ENCODE measurements around the gene OSBPL10.

The OSBPL10 gene

GRCh38 chr3:31770822-31771326, 210.2 kb downstream of the OSBPL10 start:
- no peak for DNase-seq (ENCODE audit: low spot score)

GRCh38 chr3:31768479-31769125, 212.5 kb downstream of the OSBPL10 start:
- DNase-seq (ENCODE audit: low spot score) = no peak

GRCh38 chr3:31767920-31768319, 213.1 kb downstream of the OSBPL10 start:
- no peak for DNase-seq (ENCODE audit: low spot score)

- no peak for DNase-seq (ENCODE audit: low spot score)
Measured at GRCh38 chr3:31766669-31767068, 214.4 kb downstream of the OSBPL10 start.

DNA sequence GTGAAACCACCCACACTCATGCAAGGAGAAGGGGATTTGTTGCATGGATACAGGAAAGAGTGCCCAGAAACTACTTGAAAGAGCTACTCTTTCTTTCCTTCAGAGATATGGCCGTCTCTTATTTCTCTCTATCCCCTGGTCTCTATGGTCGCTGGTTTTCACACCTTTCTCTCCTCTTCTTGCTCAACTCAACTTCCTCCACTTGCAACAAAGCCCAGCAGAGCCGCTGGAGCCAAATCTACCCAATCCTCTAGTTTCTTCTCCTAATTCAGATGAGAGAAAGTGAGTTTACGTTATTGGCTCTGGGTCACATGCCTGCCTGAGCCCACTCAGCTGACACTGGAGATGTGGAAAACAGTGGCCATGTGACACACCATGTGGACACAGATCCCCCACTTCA, 215.2 kb downstream of the OSBPL10 start:
- no peak for DNase-seq (ENCODE audit: low spot score)

- no peak for DNase-seq (ENCODE audit: low spot score)
Measured at GRCh38 chr3:31763731-31764130, 217.3 kb downstream of the OSBPL10 start.

- no peak for DNase-seq (ENCODE audit: low spot score)
Measured at GRCh38 chr3:31762888-31763351, 218.1 kb downstream of the OSBPL10 start.

DNA sequence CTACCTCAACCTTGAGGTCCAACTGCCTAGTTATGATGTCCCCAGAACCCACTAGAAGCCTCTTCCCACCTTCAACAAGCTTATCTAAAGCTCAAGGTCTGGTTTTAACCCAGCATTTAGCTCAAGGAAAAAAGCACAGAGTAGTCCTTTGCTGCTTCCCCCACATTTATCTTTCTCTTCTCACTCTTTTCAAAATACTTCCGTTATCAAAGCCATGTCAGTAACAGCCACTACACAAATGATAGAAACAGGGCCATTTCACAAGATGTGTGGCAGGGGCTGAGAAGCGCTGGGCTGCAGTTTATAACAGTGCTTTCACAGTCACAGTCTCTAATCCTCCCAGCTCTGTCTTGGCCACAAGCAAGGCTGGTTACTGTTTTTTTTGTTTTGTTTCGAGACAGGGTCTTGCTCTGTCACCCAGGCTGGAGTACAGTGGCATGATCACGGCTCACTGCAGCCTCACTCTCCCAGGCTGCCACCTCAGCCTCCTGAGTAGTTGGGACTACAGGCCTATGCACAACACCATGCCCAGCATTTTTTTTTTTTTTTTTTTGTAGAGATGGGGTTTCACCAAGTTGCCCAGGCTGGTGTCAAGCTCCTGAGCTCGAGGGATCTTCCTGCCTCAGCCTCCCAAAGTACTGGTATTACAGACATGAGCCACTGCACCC, 218.8 kb downstream of the OSBPL10 start:
- DNase-seq (ENCODE audit: low spot score) = no peak

GRCh38 chr3:31760654-31761053, 220.4 kb downstream of the OSBPL10 start:
- no peak for DNase-seq (ENCODE audit: low spot score)

- no peak for DNase-seq (ENCODE audit: low spot score)
Measured at GRCh38 chr3:31758322-31758965, 222.6 kb downstream of the OSBPL10 start.

DNA sequence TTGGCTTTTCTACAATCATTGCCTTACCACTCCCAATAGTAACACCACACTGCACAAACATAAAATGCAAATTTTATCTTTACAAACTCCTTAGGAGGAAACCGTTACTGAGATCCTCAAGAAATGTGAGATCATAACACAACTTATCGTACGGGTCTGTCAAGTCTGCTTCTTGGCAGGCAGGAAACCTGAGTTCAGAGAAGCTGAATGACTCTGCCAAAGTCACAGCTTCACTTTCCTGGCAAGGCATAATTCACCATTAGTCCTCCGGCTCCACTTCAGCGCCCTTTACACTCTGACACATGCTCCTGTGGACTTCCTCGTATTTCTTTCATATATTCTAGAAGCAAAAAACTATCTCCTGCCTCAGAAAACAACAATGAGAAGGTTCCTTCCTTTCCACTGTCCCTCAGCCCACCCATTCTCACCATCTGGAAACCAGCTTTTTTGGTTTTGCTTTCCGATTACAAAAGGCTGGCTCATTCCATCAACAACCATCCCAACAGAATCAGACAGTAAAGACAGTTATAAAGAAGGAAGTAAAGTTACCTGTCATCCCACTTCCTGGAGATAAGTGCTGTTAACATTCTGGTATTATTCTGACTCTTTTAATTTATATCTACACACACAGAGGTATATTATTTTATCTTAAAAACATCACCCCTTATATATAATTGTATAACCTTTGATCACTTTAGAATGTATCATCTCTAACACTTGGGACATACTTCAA, 225.0 kb downstream of the OSBPL10 start:
- no peak for DNase-seq (ENCODE audit: low spot score)

DNA sequence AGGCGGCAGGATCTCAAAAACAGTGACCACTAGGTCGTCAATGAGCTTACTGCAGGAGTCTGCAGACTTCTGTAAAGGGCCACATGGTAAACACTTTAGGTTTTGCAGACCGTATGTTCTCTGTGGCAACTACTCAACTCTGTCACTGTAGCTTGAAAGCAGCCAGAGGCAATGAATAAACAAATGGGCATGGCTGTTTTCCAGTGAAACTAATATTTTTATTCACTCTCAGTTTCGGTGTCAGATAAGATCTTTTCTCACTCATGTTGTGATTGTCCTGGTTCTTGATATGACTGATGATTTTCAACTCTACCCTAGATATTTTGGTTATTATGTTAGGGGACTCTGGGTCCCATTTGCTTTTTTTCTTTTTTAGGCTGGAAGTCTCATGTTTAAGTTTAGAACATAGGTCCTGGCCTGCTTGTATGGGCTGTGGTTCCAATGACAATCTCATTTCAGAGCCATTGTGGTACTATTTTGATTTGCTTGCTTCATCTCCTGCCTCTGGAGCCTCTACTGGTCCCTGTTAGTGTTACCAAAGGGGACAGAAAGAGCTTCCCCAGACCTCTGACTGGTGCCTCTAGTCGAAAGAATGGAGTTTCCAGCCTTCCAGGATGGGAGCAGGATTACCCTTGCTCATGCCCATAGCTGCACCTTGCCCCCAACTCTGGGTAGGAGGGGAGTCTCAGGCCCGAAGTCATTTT, 226.3 kb downstream of the OSBPL10 start:
- DNase-seq (ENCODE audit: low spot score) = no peak

GRCh38 chr3:31753050-31753425, 228.0 kb downstream of the OSBPL10 start:
- no peak for DNase-seq (ENCODE audit: low spot score)

DNA sequence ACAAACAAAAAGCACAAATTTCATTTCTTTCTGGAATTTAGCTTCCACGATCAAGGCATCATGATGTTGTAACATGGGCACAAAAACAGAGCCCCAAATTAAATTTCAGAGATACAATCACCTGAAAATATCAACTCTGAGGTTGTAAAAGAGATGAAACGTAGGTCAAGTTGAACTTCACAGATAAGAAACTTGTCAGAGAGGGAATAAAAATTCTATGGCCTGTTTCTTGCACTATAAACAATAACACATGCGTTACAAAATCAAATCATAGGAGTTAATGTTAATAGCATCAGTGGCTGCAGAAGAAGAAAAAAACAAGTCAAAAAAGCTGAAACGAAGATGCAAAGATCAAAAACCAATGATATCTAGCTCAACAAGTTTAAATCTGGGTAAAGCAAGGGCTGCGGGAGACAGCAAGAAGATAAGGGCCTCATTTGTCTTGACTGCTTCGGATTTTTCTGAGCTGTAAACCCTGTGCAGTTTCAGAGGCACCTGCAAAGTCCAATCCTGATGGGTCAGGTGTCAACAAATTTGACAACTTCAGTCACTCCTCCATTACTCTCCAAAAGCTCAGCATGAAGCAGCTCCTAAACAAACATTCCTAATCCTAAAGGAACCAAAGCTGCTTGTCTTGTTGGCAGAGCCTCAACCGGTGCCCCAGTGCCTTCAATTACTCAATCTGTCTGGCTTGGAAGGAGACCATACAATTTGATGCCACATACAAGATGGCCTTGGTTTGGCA, 228.6 kb downstream of the OSBPL10 start:
- DNase-seq (ENCODE audit: low spot score) = no peak

GRCh38 chr3:31750341-31750740, 230.7 kb downstream of the OSBPL10 start:
- DNase-seq (ENCODE audit: low spot score) = no peak

DNA sequence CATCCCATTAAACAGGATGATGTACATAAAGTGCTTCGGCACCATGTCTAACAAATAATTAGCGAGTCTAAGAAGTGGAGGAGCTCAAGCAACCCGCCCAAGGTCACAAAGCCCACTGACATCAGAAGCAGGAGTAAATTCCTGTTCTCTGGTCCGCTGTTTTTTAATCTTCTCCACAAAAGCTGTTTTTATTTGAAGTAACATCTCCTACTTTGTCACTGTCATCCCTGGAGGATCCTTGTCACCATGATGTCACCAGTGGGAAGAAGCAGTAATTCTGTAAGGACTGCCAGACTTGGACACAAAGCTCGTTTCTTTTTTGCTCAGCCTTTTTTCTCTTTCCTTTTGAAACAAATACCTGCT, 232.1 kb downstream of the OSBPL10 start:
- DNase-seq (ENCODE audit: low spot score) = no peak

DNA sequence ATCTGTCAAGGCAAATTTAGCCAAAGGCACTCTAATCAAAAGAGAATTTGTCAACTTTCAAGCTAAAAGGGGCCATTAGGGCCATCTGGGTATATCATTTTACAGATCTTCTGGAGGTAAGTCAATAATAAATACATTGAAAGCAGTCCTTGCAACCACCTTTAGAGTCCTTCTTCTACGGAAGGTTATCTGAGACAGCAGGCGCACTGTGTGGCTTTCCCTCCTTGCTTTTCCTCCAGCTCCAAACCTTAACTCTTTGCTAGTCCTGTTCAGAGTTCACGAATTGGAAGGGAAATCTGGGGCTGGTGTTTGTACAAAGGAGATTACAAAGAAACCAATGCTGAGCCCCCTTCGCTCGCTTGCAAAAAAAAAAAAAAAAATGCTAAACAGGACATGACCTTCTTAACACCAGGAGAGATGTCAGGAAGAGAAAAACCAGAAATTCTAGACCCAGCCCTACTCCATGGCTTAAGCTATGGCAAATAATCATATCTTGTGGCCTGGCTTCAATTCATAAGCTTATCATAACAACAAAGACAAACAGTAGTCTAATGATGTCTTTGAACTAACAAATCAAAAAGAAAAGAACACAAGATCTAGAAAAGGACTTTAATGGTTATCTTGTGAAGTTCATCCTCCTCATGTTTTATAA, 232.7 kb downstream of the OSBPL10 start:
- no peak for DNase-seq (ENCODE audit: low spot score)

- DNase-seq (ENCODE audit: low spot score) = no peak
Measured at GRCh38 chr3:31747785-31748184, 233.3 kb downstream of the OSBPL10 start.

GRCh38 chr3:31744913-31745312, 236.1 kb downstream of the OSBPL10 start:
- no peak for DNase-seq (ENCODE audit: low spot score)

- DNase-seq (ENCODE audit: low spot score) = no peak
Measured at GRCh38 chr3:31743331-31744089, 237.6 kb downstream of the OSBPL10 start.

All from left forelimb (tissue), 1 donor.